Measurements from ENCODE around the gene QSOX2.

GRCh38 chr9:136163248-136163850, 82.3 kb downstream of the QSOX2 start:
- TF ChIP-seq, protein P1, sequence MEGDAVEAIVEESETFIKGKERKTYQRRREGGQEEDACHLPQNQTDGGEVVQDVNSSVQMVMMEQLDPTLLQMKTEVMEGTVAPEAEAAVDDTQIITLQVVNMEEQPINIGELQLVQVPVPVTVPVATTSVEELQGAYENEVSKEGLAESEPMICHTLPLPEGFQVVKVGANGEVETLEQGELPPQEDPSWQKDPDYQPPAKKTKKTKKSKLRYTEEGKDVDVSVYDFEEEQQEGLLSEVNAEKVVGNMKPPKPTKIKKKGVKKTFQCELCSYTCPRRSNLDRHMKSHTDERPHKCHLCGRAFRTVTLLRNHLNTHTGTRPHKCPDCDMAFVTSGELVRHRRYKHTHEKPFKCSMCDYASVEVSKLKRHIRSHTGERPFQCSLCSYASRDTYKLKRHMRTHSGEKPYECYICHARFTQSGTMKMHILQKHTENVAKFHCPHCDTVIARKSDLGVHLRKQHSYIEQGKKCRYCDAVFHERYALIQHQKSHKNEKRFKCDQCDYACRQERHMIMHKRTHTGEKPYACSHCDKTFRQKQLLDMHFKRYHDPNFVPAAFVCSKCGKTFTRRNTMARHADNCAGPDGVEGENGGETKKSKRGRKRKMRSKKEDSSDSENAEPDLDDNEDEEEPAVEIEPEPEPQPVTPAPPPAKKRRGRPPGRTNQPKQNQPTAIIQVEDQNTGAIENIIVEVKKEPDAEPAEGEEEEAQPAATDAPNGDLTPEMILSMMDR (conservative IDR thresholded peaks at IDR 0.05; ENCODE audit: low read depth in 2 of 2), result no peak
- TF ChIP-seq, protein P2, sequence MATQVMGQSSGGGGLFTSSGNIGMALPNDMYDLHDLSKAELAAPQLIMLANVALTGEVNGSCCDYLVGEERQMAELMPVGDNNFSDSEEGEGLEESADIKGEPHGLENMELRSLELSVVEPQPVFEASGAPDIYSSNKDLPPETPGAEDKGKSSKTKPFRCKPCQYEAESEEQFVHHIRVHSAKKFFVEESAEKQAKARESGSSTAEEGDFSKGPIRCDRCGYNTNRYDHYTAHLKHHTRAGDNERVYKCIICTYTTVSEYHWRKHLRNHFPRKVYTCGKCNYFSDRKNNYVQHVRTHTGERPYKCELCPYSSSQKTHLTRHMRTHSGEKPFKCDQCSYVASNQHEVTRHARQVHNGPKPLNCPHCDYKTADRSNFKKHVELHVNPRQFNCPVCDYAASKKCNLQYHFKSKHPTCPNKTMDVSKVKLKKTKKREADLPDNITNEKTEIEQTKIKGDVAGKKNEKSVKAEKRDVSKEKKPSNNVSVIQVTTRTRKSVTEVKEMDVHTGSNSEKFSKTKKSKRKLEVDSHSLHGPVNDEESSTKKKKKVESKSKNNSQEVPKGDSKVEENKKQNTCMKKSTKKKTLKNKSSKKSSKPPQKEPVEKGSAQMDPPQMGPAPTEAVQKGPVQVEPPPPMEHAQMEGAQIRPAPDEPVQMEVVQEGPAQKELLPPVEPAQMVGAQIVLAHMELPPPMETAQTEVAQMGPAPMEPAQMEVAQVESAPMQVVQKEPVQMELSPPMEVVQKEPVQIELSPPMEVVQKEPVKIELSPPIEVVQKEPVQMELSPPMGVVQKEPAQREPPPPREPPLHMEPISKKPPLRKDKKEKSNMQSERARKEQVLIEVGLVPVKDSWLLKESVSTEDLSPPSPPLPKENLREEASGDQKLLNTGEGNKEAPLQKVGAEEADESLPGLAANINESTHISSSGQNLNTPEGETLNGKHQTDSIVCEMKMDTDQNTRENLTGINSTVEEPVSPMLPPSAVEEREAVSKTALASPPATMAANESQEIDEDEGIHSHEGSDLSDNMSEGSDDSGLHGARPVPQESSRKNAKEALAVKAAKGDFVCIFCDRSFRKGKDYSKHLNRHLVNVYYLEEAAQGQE (IDR thresholded peaks at IDR 0.05; ENCODE audit: unreplicated experiment), result no peak
- TF ChIP-seq EZH2phosphoT487 (IDR thresholded peaks at IDR 0.05; ENCODE audit: unreplicated experiment), result no peak
- TF ChIP-seq CREB1 (CRISPR knock-in tag; IDR thresholded peaks at IDR 0.05; ENCODE audit: low read depth), result no peak
- no peak for TF ChIP-seq EZH2 (IDR thresholded peaks at IDR 0.05; ENCODE audit: low read depth, unreplicated experiment)
- no peak for TF ChIP-seq POLR2AphosphoS5 (IDR thresholded peaks at IDR 0.05; ENCODE audit: low read depth)
